Measurements from ENCODE around the gene PTPRN2. TPM values are rescaled to one million over a fixed set of nuclear protein-coding genes. Genes with fewer than 3 reads are reported as not detected.

The PTPRN2 gene
- total and polyA plus RNA-seq, 7 donors = 0.47 to 0.82 (median 0.51) TPM

GRCh38 chr7:157819455-157819807 is 768.2 kb downstream of the PTPRN2 start:
- no peak for TF ChIP-seq CTCF (IDR thresholded peaks at IDR 0.05)
- DNase-seq = no peak
- no peaks in the 10 kb centered on the region for H3K9me3 ChIP-seq
- H3K27ac ChIP-seq = no peak overlapping the region
- no peaks in the 10 kb centered on the region for H3K36me3 ChIP-seq (ENCODE audit: insufficient read depth in 1 of 2, low read depth in 1 of 2)
- H3K4me3 ChIP-seq = no peak overlapping the region
- WGBS, 3 donors = 68 to 71% (median 68%) methylated on average over 14 to 21 of the region's 21 CpGs
- no peaks in the 10 kb centered on the region for H3K4me1 ChIP-seq
- peaks cover 0 to 3% (median 1%) of the 10 kb centered on the region in 3 donors for H3K27me3 ChIP-seq (ENCODE audit: insufficient read depth in 3 of 3, low read length in 2 of 3)
- peak in 1 of 4 donors; percentile 16 for ATAC-seq
- intact Hi-C loops (cut with DNase I) = no loop called here

GRCh38 chr7:157818701-157819454 is 768.7 kb downstream of the PTPRN2 start:
- peaks cover 0 to 3% (median 1%) of the 10 kb centered on the region in 3 donors for H3K27me3 ChIP-seq (ENCODE audit: insufficient read depth in 3 of 3, low read length in 2 of 3)
- no peak for DNase-seq

GRCh38 chr7:157817944-157818700 is 769.5 kb downstream of the PTPRN2 start:
- DNase-seq (no peak), ATAC-seq (no peak)
- H3K36me3 ChIP-seq (ENCODE audit: insufficient read depth in 1 of 2, low read depth in 1 of 2) = no peaks in the 10 kb centered on the region
- H3K4me1 ChIP-seq = no peaks in the 10 kb centered on the region
- 77 to 83% (median 78%) methylated on average over 13 of the region's 13 CpGs for WGBS, 3 donors
- no peak overlapping the region for H3K27ac ChIP-seq
- no peak overlapping the region for H3K4me3 ChIP-seq
- no peak for TF ChIP-seq CTCF (IDR thresholded peaks at IDR 0.05)
- H3K9me3 ChIP-seq = no peaks in the 10 kb centered on the region
- H3K27me3 ChIP-seq (ENCODE audit: insufficient read depth in 3 of 3, low read length in 2 of 3) = peaks cover 0 to 3% (median 1%) of the 10 kb centered on the region in 3 donors
- intact Hi-C loops (cut with DNase I) = no loop called here

More at GRCh38 chr7:157818701-157819454, 768.7 kb downstream of the PTPRN2 start:
- 64 to 69% (median 64%) methylated on average over 19 to 20 of the region's 20 CpGs for WGBS, 3 donors
- Histone ChIP-seq H3K36me3 (ENCODE audit: insufficient read depth in 1 of 2, low read depth in 1 of 2) (no peaks in the 10 kb centered on the region), H3K9me3 (no peaks in the 10 kb centered on the region), H3K27ac (no peak overlapping the region), H3K4me3 (no peak overlapping the region), H3K4me1 (no peaks in the 10 kb centered on the region)
- no peak for ATAC-seq
- intact Hi-C loops (cut with DNase I) = no loop called here
- no peak for TF ChIP-seq CTCF (IDR thresholded peaks at IDR 0.05)

- Histone ChIP-seq H3K36me3 (ENCODE audit: insufficient read depth in 1 of 2, low read depth in 1 of 2) (no peaks in the 10 kb centered on the region), H3K9me3 (no peaks in the 10 kb centered on the region), H3K4me3 (no peak overlapping the region), H3K27me3 (ENCODE audit: insufficient read depth in 3 of 3, low read length in 2 of 3) (peaks cover 0 to 3% (median 1%) of the 10 kb centered on the region in 3 donors), H3K27ac (no peak overlapping the region), H3K4me1 (no peaks in the 10 kb centered on the region)
- WGBS, 3 donors = 72 to 79% (median 72%) methylated on average over 11 of the region's 11 CpGs
- intact Hi-C loops (cut with DNase I) = no loop called here
- no peak for TF ChIP-seq CTCF (IDR thresholded peaks at IDR 0.05)
- DNase-seq = no peak
- ATAC-seq = no peak
These were observed 770.2 kb downstream of the PTPRN2 start for GRCh38 chr7:157817433-157817832.

Measured in psoas muscle (tissue), 8 donors.